GM23248 (cell line): Measurements from ENCODE around the gene SHB.

Experiments
- EZH2 ChIP-seq: fragments of 200-600 bp; sonication (generic); IDR thresholded peaks from 2 replicates; pipeline ENCODE4 v1.6.1; 2018; ENCODE audit warnings: antibody characterized with exemption, mild to moderate bottlenecking; ENCODE audit not compliant: insufficient read depth, poor library complexity, severe bottlenecking
- EZH2phosphoT487 ChIP-seq: fragments of 200-600 bp; sonication (generic); IDR thresholded peaks from 2 replicates; pipeline ENCODE4 v1.6.1; 2018; ENCODE audit warnings: antibody characterized with exemption, moderate library complexity, mild to moderate bottlenecking, low read depth; ENCODE audit not compliant: insufficient read depth

DNA sequence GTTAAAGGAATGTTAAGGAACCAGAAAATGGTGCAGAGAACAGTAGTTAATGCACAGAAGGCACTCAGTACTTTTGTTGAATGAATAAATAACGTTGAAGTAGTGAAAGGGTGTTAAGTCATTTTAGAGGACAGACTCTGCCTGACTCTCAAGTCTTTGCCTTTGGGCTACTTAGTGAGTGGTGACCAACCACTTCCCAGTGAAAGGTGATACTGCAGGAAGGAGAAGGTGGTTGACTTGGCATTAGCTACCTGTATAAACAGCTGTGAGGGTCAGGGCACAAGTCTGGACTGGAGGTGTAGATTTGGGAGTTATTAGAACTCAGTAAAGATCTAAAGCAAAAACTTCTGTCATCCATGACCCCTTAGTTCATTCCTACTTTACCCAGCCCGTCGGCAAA lies 4.9 kb upstream of the SHB start:
- no peak for TF ChIP-seq EZH2phosphoT487
- no peak for TF ChIP-seq EZH2
